ENCODE measurements around the gene KIAA1671.

The KIAA1671 gene

DNA sequence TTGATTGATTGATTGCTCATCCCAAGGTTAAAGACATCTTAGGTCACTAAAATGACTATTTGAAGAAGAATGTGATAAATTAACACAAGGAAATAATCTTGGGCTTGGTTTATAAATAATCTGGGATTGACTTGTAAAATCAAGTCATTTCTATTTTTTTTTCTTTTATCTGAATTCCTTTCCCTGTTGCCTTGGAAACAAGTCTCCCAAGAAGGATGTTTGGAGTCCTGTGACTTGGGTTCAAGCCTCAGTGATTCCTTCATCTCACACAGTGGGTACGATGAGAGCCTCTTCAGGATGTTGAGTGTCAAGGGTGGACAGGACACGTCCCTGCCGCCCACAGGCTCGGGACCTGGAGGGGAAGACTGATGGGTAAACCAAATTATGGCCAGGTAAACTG is 149.0 kb downstream of the KIAA1671 start:
- Histone ChIP-seq H2AK5ac (ENCODE audit: low read length) (no peak overlapping the region), H3K4me2 (ENCODE audit: low read length) (no peak overlapping the region)
- no CpG with 5 or more reads among the region's 4 CpGs for WGBS (ENCODE audit: extremely low coverage, insufficient coverage, low lambda C conversion rate)

GRCh38 chr22:25101986-25102385 is 149.5 kb downstream of the KIAA1671 start:
- no peak overlapping the region for H2BK120ac ChIP-seq (ENCODE audit: low read depth, low read length)
- H4K8ac ChIP-seq (ENCODE audit: low read depth, low read length) = no peak overlapping the region
- no peak for DNase-seq
- H4K5ac ChIP-seq (ENCODE audit: low read length) = no peak overlapping the region
- H3K79me1 ChIP-seq (ENCODE audit: low read length) = no peaks in the 10 kb centered on the region
- no CpG with 5 or more reads among the region's 4 CpGs for WGBS (ENCODE audit: extremely low coverage, insufficient coverage, low lambda C conversion rate)
- H3K27me3 ChIP-seq (ENCODE audit: insufficient read depth, low read length, poor library complexity) = no peaks in the 10 kb centered on the region
- no peak overlapping the region for H2BK15ac ChIP-seq (replicated peaks; ENCODE audit: low read depth)
- no peaks in the 10 kb centered on the region for H3K79me2 ChIP-seq (ENCODE audit: control insufficient read depth, insufficient read depth, low read length)
- H2AK5ac ChIP-seq (ENCODE audit: low read length) = no peak overlapping the region
- no peak overlapping the region for H3K9ac ChIP-seq (ENCODE audit: low read length)
- no peak overlapping the region for H3K4ac ChIP-seq (ENCODE audit: low read depth, low read length)
- no peak overlapping the region for H3K23ac ChIP-seq (ENCODE audit: low read length)
- no peak overlapping the region for H3K4me2 ChIP-seq (ENCODE audit: low read length)
- H2BK5ac ChIP-seq (ENCODE audit: low read length) = no peak overlapping the region
- no peaks in the 10 kb centered on the region for H3K4me1 ChIP-seq (ENCODE audit: control insufficient read depth, low read depth, low read length)
- no peak overlapping the region for H3K27ac ChIP-seq (ENCODE audit: low read depth, low read length)
- H3K56ac ChIP-seq (ENCODE audit: low read length) = no peak overlapping the region
- no peak overlapping the region for H3K18ac ChIP-seq (ENCODE audit: low read length)
- no peaks in the 10 kb centered on the region for H3K36me3 ChIP-seq (ENCODE audit: control insufficient read depth, insufficient read depth, low read length)
- H3K4me3 ChIP-seq (ENCODE audit: low read length) = no peak overlapping the region

More for the DNA sequence above, 149.0 kb downstream of the KIAA1671 start:
- Histone ChIP-seq H3K27ac (ENCODE audit: low read depth, low read length) (no peak overlapping the region), H3K23ac (ENCODE audit: low read length) (no peak overlapping the region), H2BK120ac (ENCODE audit: low read depth, low read length) (no peak overlapping the region), H3K4me3 (ENCODE audit: low read length) (no peak overlapping the region), H3K36me3 (ENCODE audit: control insufficient read depth, insufficient read depth, low read length) (no peaks in the 10 kb centered on the region), H3K79me2 (ENCODE audit: control insufficient read depth, insufficient read depth, low read length) (no peaks in the 10 kb centered on the region), H3K4ac (ENCODE audit: low read depth, low read length) (no peak overlapping the region), H3K79me1 (ENCODE audit: low read length) (no peaks in the 10 kb centered on the region), H3K9ac (ENCODE audit: low read length) (no peak overlapping the region), H2BK5ac (ENCODE audit: low read length) (no peak overlapping the region), H4K5ac (ENCODE audit: low read length) (no peak overlapping the region), H3K4me1 (ENCODE audit: control insufficient read depth, low read depth, low read length) (peaks cover 2% of the 10 kb centered on the region), H2BK15ac (replicated peaks; ENCODE audit: low read depth) (no peak overlapping the region), H3K18ac (ENCODE audit: low read length) (no peak overlapping the region), H3K56ac (ENCODE audit: low read length) (no peak overlapping the region), H4K8ac (ENCODE audit: low read depth, low read length) (no peak overlapping the region), H3K27me3 (ENCODE audit: insufficient read depth, low read length, poor library complexity) (no peaks in the 10 kb centered on the region)
- no peak for DNase-seq

DNA sequence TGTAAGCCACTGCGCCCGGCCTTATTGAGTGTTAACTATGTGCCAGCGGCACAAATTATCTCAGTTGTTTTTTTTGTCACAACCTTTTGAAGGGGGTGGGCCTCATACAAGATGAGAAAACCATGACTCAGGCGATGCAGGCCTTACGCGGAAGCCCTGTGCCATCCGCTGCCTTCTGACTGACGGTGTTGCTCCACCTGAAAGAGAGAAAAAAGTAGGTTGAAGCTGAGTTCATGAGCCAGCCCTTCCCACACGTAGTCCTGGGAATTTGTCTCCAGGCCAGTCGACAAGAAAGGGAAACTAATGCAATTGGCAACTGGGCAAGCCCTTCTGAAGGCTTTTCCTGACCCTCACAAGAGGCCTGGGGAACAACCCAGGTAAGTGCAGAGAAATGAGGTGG is 150.2 kb downstream of the KIAA1671 start:
- Histone ChIP-seq H3K4me1 (ENCODE audit: control insufficient read depth, low read depth, low read length) (no peaks in the 10 kb centered on the region), H2BK120ac (ENCODE audit: low read depth, low read length) (no peak overlapping the region), H4K8ac (ENCODE audit: low read depth, low read length) (no peak overlapping the region), H3K27ac (ENCODE audit: low read depth, low read length) (no peak overlapping the region), H3K4ac (ENCODE audit: low read depth, low read length) (no peak overlapping the region), H3K23ac (ENCODE audit: low read length) (no peak overlapping the region), H3K36me3 (ENCODE audit: control insufficient read depth, insufficient read depth, low read length) (no peaks in the 10 kb centered on the region), H2BK5ac (ENCODE audit: low read length) (no peak overlapping the region), H3K4me3 (ENCODE audit: low read length) (no peak overlapping the region), H3K27me3 (ENCODE audit: insufficient read depth, low read length, poor library complexity) (no peaks in the 10 kb centered on the region), H3K56ac (ENCODE audit: low read length) (no peak overlapping the region), H3K79me2 (ENCODE audit: control insufficient read depth, insufficient read depth, low read length) (no peaks in the 10 kb centered on the region), H4K5ac (ENCODE audit: low read length) (no peak overlapping the region), H3K79me1 (ENCODE audit: low read length) (no peaks in the 10 kb centered on the region), H3K4me2 (ENCODE audit: low read length) (no peak overlapping the region), H3K18ac (ENCODE audit: low read length) (no peak overlapping the region), H2BK15ac (replicated peaks; ENCODE audit: low read depth) (no peak overlapping the region), H3K9ac (ENCODE audit: low read length) (no peak overlapping the region), H2AK5ac (ENCODE audit: low read length) (no peak overlapping the region)
- WGBS (ENCODE audit: extremely low coverage, insufficient coverage, low lambda C conversion rate) = no CpG with 5 or more reads among the region's 10 CpGs
- no peak for DNase-seq

GRCh38 chr22:25104367-25104766 is 151.9 kb downstream of the KIAA1671 start:
- Histone ChIP-seq H3K18ac (ENCODE audit: low read length) (no peak overlapping the region), H2BK5ac (ENCODE audit: low read length) (no peak overlapping the region), H2AK5ac (ENCODE audit: low read length) (no peak overlapping the region), H3K27me3 (ENCODE audit: insufficient read depth, low read length, poor library complexity) (no peaks in the 10 kb centered on the region), H3K56ac (ENCODE audit: low read length) (no peak overlapping the region), H3K27ac (ENCODE audit: low read depth, low read length) (no peak overlapping the region), H3K23ac (ENCODE audit: low read length) (no peak overlapping the region), H3K36me3 (ENCODE audit: control insufficient read depth, insufficient read depth, low read length) (no peaks in the 10 kb centered on the region), H3K4me2 (ENCODE audit: low read length) (no peak overlapping the region), H3K79me1 (ENCODE audit: low read length) (no peaks in the 10 kb centered on the region), H2BK15ac (replicated peaks; ENCODE audit: low read depth) (no peak overlapping the region), H3K4me1 (ENCODE audit: control insufficient read depth, low read depth, low read length) (no peaks in the 10 kb centered on the region), H3K9ac (ENCODE audit: low read length) (no peak overlapping the region), H3K79me2 (ENCODE audit: control insufficient read depth, insufficient read depth, low read length) (no peaks in the 10 kb centered on the region), H4K5ac (ENCODE audit: low read length) (no peak overlapping the region), H3K4ac (ENCODE audit: low read depth, low read length) (no peak overlapping the region), H4K8ac (ENCODE audit: low read depth, low read length) (no peak overlapping the region), H2BK120ac (ENCODE audit: low read depth, low read length) (no peak overlapping the region), H3K4me3 (ENCODE audit: low read length) (no peak overlapping the region)
- no peak for DNase-seq
- no CpG with 5 or more reads among the region's 6 CpGs for WGBS (ENCODE audit: extremely low coverage, insufficient coverage, low lambda C conversion rate)

DNA sequence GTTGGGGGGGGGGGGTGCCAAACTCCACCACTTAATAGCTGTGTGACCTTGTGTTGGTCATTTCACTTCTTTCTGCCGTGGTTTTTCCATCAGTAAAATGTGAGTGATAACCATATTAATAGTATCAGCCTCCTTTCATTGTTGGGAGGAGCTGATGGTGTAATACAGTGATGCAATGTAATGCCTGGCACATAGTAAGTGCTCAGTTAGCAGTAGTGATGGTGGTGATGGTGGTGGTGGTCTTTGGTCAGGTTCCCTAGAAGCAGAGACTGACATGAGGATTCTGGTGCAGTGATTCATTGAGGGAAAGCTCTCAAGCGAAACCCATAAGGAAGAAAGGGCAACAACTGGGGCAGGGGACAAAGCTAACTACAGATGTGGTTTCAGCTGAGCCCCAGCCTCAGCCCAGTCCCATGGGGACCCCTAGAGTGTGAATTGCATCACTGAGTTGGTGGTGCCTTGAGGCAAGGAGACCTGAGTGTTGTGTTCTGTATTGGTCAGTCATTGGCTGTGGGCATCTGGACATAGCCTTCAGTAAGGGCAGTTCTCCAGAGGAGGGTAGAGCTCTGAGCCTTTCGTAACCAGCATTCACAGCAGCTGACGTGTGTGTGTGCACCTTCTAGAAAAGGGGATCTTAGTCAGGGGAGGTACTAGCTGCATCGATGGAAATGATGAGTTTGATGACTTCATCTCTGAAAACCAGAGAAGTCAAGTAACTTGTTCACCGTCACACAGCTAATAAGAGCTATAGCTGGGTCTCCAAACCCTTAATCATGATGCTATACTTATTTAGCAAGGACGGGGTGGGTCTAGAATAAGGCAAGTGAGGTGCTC is 153.5 kb downstream of the KIAA1671 start:
- Histone ChIP-seq H2BK15ac (replicated peaks; ENCODE audit: low read depth) (no peak overlapping the region), H3K9ac (ENCODE audit: low read length) (no peak overlapping the region), H4K5ac (ENCODE audit: low read length) (no peak overlapping the region), H4K8ac (ENCODE audit: low read depth, low read length) (no peak overlapping the region), H3K27ac (ENCODE audit: low read depth, low read length) (no peak overlapping the region), H3K27me3 (ENCODE audit: insufficient read depth, low read length, poor library complexity) (no peaks in the 10 kb centered on the region), H2BK120ac (ENCODE audit: low read depth, low read length) (no peak overlapping the region), H3K4ac (ENCODE audit: low read depth, low read length) (no peak overlapping the region), H3K56ac (ENCODE audit: low read length) (no peak overlapping the region), H2BK5ac (ENCODE audit: low read length) (no peak overlapping the region), H3K79me2 (ENCODE audit: control insufficient read depth, insufficient read depth, low read length) (no peaks in the 10 kb centered on the region), H3K23ac (ENCODE audit: low read length) (no peak overlapping the region), H2AK5ac (ENCODE audit: low read length) (no peak overlapping the region), H3K36me3 (ENCODE audit: control insufficient read depth, insufficient read depth, low read length) (no peaks in the 10 kb centered on the region), H3K4me3 (ENCODE audit: low read length) (no peak overlapping the region), H3K4me2 (ENCODE audit: low read length) (no peak overlapping the region), H3K18ac (ENCODE audit: low read length) (no peak overlapping the region), H3K79me1 (ENCODE audit: low read length) (no peaks in the 10 kb centered on the region), H3K4me1 (ENCODE audit: control insufficient read depth, low read depth, low read length) (no peaks in the 10 kb centered on the region)
- no CpG with 5 or more reads among the region's 7 CpGs for WGBS (ENCODE audit: extremely low coverage, insufficient coverage, low lambda C conversion rate)
- DNase-seq = no peak

Data from mesendoderm (in vitro differentiated cells).